NCI-H1436 treated with DMSO at 0.1 percent for 48 hours (cell line): ENCODE data around the gene CRYM.

Experiments used
- DNase-seq: peaks from one replicate; lab custom pipeline; 2025; lab: John Stamatoyannopoulos, UW

CRYM gene

GRCh38 chr16:21244518-21245215, 33.4 kb downstream of the CRYM start:
- no peak for DNase-seq

- no peak for DNase-seq
Observed at GRCh38 chr16:21242756-21243155, 35.3 kb downstream of the CRYM start.

DNA sequence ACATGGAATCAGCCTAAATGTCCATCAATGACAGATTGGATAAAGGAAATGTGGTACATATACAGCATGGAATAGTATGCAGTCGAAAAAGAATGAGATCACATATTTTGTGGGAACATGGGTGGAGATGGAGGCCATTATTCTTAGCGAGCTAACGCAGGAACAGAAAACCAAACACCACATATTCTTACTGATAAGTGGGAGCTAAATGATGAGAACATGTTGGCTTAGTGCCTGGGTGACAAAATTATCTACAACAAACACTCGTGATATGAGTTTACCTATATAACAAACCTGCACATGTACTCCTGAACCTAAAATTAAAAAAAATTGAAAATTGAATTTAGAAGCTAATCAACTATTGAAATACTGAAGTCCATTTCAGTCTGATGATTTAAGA, 38.4 kb downstream of the CRYM start:
- no peak for DNase-seq

- no peak for DNase-seq
Observed at GRCh38 chr16:21236831-21237230, 41.3 kb downstream of the CRYM start.

DNA sequence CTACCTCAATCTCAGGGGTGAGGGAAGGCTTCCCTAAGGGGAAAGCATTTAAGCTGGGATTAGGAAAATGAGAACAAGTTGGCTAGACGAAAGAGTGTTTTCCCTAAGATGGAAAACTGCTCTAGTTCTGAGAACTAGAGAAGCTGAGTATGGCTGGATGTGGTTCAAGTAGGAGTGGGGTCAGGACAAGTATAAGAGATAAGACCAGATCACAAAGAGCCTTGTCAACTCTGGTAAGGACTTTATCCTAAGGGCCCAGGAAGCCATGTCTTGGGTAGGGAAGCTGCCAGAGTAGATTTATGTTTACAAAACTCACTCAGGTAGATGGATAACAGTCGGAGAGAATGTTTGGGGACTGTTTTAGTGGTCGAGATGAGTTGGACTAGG, 42.9 kb downstream of the CRYM start:
- no peak for DNase-seq

GRCh38 chr16:21233521-21234150, 44.5 kb downstream of the CRYM start, which contains the start of gene ANKS4B:
ANKS4B (plus strand) TSS chr16:21233699; CDS start chr16:21233738, 39 bp downstream.
- no peak for DNase-seq

GRCh38 chr16:21233045-21233520, 45.0 kb downstream of the CRYM start:
- no peak for DNase-seq

DNA sequence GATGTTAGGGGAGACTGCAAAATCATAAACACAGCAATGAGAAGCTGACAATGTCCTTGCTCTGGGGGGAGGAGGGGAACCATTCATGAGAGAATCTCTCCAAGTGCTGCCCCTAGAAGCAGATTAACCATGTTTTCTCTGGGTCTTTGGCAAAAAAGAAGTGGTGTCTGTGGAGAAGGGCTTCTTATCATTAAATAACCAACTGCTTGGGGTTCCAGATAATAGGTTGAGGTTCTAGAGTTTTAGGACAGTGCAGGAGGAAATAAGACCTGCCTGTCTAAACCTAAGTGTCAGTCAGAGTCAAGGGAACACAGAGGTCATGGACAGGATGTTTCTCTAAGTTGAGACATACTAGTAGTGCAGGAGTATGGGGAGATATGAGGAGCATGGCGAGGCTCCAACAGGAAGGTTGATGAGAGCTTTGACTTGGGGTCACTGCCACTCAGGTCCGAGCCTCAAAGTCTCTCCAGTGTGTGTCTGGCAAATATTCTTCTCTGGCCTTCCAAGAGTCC, 49.7 kb downstream of the CRYM start:
- DNase-seq: no peak

DNA sequence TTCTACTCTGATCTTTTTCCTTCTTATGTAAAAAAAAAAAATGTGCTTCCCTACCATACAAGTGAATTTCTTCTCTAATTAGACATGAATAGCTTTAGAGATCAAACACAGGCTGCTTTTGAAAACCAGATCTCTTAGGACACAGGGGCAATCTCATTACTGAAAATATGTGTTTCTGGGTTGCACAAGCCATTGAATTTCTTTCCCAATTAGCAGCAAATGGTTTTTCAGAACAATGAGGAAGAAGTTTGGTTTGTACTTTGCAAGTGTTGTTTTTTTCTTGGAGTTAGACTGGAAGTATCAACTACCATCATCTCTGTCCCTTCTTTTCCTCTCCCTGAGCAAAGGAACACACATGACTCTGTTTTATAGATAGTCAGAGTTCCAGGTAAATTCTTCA, 50.2 kb downstream of the CRYM start:
- no peak for DNase-seq

- DNase-seq: no peak
Observed at GRCh38 chr16:21226749-21227148, 51.3 kb downstream of the CRYM start.

GRCh38 chr16:21224800-21225199, 53.3 kb downstream of the CRYM start:
- DNase-seq: no peak

DNA sequence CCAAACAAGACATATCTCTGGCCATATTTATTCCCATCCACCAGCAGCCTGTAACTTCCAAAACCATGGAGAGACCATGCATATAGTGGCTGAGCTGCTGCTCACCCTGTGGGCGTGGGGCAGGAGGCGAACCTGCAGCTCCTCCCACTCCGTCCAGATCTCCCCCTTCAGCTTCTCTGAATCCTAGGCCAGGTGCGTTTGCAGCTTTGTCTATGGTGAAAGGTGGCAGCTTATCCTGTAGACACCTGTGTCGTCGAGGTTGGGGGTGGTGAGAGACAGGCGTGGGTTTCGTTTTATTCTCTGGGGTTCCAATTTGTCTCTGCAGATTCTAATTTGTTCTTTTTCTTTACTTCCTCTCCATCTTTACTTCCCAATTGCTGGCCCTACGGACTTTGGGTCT, 54.3 kb downstream of the CRYM start:
- no peak for DNase-seq

DNA sequence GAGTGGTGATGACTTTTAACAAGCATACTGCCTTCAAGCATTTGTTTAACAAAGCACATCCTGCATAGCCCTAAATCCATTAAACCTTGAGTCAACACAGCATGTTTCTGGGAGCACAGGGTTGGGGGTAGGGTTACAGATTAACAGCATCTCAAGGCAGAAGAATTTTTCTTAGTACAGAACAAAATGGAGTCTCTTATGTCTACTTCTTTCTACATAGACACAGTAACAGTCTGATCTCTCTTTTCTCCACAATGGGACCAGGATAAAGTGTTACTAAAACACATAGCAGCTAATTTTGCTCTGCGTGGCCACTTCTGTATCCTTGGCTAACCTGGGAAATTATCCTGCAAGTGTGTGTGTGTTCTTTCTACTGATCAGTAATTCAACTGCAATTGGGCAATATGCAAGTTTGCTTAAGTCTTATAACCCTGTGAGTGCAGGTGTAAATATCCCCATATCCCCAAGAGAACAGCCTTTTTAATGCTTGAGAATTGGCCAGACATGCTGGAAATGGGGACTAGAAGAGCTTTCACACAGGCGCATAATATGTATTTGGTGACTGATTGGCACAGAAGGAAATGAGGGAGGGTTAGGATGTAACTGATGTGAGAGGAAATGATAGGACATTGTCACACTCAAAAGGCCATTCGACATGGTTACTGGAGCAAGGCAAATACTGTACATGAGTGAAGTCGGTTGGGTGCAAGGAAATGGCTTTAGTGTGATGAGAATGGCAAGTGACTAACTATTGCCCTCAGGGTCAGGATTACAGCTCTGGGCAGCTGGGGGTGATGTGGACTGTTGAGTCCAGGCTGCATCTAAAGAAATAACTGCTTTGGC, 55.4 kb downstream of the CRYM start:
- peak; percentile 28 for DNase-seq

DNA sequence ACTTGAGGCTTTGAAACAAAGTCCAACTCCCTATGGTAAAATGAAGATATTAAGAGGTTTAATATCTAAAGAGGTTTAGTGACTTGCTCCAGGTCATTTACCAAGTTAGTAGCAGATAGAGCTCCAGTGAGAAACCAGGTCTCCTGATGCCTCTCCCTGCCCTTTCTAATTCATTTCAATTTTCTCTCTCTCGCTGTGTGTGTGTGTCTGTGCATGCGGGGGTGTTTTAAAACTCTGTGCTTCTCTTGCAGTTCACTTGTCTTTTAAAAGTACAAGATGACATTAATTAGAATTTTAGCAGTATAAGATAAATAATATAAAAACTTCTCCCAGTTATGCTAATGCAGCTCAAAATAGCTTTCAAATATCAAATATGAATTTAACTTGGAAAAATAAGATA, 58.5 kb downstream of the CRYM start:
- DNase-seq: no peak

DNA sequence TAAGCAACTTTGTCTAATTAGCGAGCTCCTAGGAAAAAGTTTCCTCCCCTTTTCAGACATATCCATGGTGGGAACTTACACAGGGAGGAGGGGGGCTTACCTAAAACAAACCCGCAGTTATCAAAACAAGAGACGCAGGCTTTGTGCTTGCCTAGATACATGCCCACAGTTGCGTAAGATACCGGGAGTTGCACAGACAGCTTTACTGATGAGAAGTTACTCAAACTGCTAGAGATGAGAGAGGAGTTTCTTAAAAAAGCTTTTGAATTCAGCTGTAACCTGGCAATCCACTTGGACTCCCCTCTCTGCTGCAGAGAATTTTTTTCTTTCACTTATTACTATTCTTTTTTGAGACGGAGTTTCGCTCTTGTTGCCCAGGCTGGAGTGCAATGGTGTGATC, 59.9 kb downstream of the CRYM start:
- DNase-seq: no peak

- no peak for DNase-seq
Observed at GRCh38 chr16:21217121-21217520, 61.0 kb downstream of the CRYM start.

GRCh38 chr16:21214086-21214485, 64.0 kb downstream of the CRYM start:
- no peak for DNase-seq

- DNase-seq: no peak
Observed at GRCh38 chr16:21211486-21211885, 66.6 kb downstream of the CRYM start, which contains the start of gene ZP2. ZP2 (minus strand) TSS chr16:21211574; CDS start chr16:21211547, 27 bp downstream.
